ENCODE results near the gene HNRNPL.

The HNRNPL gene

DNA sequence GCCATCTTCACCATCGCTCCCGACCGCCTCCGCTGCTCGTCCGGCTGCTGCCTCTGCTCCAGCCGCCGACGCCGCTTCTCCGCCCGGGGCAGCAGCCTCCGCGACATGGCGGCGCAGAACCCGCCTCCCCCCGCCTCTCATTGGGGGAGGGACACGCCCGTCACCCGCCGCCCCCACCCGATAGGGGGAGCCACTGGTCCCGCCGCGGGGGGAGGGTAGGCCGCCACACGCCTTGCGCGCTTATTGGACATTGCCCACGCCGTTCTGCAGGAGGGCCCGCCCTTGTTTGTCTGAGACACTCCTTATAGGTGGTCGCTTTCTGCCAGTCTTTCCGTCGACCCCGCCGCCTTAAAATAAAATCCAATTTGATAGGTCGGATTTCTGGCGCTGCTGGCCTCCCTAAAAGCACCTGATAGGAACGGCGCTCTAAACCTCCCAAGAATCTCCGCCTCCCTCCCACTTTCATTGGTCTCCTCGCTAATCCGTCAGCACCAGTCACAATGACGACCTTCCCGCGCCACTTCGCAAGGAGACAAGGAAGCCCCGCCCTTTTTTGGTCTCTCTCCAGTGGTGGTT lies at the start of gene HNRNPL:
Gene HNRNPL (minus strand): TSS at position 127 of the 576 bp plus-strand sequence. CDS start 20 bp downstream, at position 107.
- H3K4me3 ChIP-seq (ENCODE audit: low read depth, low read length) = peak within 1 kb of the TSS; percentile 89
- TF ChIP-seq, protein P1, sequence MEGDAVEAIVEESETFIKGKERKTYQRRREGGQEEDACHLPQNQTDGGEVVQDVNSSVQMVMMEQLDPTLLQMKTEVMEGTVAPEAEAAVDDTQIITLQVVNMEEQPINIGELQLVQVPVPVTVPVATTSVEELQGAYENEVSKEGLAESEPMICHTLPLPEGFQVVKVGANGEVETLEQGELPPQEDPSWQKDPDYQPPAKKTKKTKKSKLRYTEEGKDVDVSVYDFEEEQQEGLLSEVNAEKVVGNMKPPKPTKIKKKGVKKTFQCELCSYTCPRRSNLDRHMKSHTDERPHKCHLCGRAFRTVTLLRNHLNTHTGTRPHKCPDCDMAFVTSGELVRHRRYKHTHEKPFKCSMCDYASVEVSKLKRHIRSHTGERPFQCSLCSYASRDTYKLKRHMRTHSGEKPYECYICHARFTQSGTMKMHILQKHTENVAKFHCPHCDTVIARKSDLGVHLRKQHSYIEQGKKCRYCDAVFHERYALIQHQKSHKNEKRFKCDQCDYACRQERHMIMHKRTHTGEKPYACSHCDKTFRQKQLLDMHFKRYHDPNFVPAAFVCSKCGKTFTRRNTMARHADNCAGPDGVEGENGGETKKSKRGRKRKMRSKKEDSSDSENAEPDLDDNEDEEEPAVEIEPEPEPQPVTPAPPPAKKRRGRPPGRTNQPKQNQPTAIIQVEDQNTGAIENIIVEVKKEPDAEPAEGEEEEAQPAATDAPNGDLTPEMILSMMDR (IDR thresholded peaks at IDR 0.05; ENCODE audit: low read depth, low read length, missing control alignments) = peak; percentile 39
- no peak for DNase-seq (ENCODE audit: low read depth)

DNA sequence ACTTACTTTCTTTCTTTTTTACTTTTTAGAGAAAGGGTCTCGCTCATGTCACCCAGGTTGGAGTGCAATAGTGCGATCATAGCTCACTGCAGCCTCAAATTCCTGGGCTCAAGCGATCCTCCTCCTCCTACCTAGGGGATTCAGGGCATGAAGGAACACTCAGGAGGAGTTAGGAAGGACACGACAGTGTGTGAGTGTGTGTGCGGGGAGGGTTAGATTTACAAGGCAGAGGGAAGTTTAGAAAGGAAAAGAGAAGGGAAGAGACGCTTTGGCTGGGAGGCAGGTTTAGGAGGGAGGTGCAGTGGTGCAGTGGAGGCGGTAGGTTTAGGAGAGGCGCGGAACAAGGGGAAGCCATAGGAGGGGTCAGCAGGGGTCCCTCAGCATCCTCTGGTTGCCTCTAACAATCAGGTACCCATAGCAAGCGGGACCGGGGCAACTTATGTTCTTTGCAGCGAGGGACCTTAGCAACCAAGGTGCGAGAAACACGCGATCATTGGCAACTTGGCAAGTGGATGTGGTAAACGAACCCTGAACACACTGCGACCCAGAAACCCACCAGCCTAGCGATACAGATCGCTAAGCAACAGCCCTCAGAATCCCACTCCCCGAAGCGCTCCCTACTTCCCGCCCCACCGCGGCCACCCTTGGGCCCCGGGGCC lies 49.1 kb upstream of the HNRNPL start:
- peak overlapping the region; percentile 62 for H3K4me3 ChIP-seq (ENCODE audit: low read depth, low read length)
- DNase-seq (ENCODE audit: low read depth) = no peak
- TF ChIP-seq, protein P1 (IDR thresholded peaks at IDR 0.05; ENCODE audit: low read depth, low read length, missing control alignments) = no peak

DNA sequence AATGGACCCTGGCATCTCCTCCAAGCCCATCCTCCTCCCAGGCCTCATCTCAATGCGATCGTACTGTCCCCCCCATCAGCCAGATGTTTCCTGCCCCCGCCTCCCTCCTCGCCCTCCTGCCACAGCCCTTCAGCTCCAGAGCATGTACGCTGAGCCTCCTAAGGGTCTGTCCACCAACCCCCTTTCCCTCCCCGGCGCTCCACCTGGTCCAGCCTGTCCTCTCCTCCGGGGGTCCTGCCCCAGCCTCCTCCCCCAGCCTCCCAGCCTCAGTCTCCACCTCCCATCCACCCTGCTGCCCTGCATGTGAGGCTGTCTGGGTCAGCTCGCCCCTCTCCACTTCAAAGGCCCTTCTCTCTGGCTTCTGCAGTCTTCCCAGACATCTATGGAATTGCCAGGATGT lies 45.2 kb upstream of the HNRNPL start:
- TF ChIP-seq, protein P1 (IDR thresholded peaks at IDR 0.05; ENCODE audit: low read depth, low read length, missing control alignments) = no peak
- no peak for DNase-seq (ENCODE audit: low read depth)

DNA sequence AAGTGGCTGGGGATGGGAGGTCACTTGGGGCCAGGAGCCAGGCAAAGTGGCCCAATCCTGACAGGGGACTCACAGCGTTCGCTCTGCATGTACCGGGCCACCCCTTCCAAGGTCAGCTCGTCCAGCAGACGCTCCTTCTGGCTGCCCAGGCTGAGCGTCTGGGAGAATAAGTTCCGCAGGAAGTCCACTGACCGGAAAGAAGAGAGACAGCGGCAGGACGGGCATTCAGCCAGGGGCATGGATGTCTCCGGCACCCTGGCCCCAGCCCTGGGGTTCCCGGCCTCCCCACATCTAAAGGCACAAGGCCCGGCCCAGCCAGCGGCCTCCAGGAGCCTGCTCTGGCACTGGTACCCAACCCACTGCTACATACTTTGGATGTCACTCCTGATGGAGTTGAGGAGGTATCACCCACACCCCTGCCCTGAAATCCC lies 43.6 kb upstream of the HNRNPL start:
- H3K4me3 ChIP-seq (ENCODE audit: low read depth, low read length) = no peak overlapping the region
- TF ChIP-seq, protein P1 (IDR thresholded peaks at IDR 0.05; ENCODE audit: low read depth, low read length, missing control alignments) = no peak
- no peak for DNase-seq (ENCODE audit: low read depth)

More for the DNA sequence above, 45.2 kb upstream of the HNRNPL start:
- H3K4me3 ChIP-seq (ENCODE audit: low read depth, low read length) = no peak overlapping the region

DNA sequence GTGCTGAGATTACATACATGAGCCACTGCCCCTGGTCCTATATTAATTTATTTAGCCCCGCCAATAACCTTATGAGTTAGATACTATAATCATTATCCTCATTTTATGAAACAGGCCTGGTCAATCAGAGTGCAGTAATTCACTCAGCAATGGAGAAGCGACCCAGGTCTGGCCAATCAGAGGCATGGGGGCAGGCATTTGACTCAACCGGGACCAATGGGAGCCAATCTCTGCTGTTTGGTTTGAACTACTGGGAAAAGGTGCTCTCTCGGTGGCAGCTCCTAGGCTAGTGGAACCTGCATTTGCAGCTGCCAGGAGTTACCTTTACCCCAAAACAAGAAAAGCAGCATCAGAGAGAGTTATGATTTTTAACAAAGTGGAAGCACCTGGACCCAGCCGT lies 43.1 kb upstream of the HNRNPL start:
- no peak overlapping the region for H3K4me3 ChIP-seq (ENCODE audit: low read depth, low read length)
- TF ChIP-seq, protein P1 (IDR thresholded peaks at IDR 0.05; ENCODE audit: low read depth, low read length, missing control alignments) = no peak
- no peak for DNase-seq (ENCODE audit: low read depth)

DNA sequence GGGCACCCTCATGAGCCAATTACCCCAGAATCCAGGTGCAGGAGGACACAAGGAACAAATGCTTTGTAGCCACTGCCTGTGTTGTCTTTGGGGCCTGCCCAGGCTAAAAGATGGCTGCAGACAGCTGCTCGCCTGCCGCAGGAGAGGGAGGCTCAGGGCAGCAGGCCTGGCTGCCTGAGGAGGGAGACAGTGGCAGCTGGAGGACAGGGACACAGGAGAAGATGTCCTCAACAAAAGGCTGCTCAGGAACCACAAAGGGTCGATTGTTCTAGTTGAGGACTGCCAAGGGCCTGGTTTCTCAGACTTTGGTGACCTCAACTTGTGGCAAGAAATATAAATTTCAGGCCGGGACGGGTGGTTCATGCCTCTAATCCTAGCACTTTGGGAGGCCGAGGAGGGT lies 42.0 kb upstream of the HNRNPL start:
- H3K4me3 ChIP-seq (ENCODE audit: low read depth, low read length) = no peak overlapping the region
- TF ChIP-seq, protein P1 (IDR thresholded peaks at IDR 0.05; ENCODE audit: low read depth, low read length, missing control alignments) = no peak
- DNase-seq (ENCODE audit: low read depth) = no peak

DNA sequence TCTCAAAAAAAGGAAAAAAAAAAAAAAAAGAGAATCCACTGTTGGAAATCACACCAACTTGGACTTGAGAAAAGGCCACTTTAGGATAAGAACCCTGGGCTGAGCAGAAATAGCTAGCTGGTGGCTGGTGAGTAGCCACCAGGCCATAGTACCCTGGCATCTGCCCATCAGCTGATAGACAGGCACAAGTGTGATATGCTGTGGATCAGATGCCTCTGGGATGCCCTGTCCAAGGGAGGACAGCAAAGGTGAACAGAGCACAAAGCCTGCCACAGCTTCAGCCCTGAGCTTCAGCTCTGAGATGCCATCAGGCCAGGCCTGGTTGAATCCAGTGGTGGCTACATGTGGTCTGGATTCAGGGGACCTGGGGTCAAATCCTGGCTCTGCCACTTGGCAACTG lies 40.9 kb upstream of the HNRNPL start:
- H3K4me3 ChIP-seq (ENCODE audit: low read depth, low read length) = no peak overlapping the region
- no peak for DNase-seq (ENCODE audit: low read depth)
- TF ChIP-seq, protein P1 (IDR thresholded peaks at IDR 0.05; ENCODE audit: low read depth, low read length, missing control alignments) = no peak

Measured in GM12864 (cell line).